HepG2 (cell line): ENCODE measurements around the gene RPS19. TPM values are rescaled to one million over a fixed set of nuclear protein-coding genes. Genes with fewer than 3 reads are reported as not detected.

Experiments
- ARID4A ChIP-seq: sonication (generic); formaldehyde crosslinking; IDR thresholded peaks from 2 replicates; pipeline ENCODE4 v1.5.0; 2020; ENCODE audit warnings: mild to moderate bottlenecking, missing genetic modification reagents, borderline replicate concordance
- BHLHE40 ChIP-seq: IDR thresholded peaks from 2 replicates; pipeline ENCODE4 v1.6.1; 2011; ENCODE audit warnings: low read length, improper control_type of control experiment
- BRF2 ChIP-seq: sonication (generic); formaldehyde crosslinking; IDR thresholded peaks from 2 replicates; pipeline ENCODE4 v1.8.1; 2022; ENCODE audit warnings: mild to moderate bottlenecking, missing genetic modification reagents
- CCAR2 ChIP-seq: fragments of 200-400 bp; formaldehyde crosslinking; optimal IDR thresholded peaks from 2 replicates; pipeline ENCODE3; 2018; ENCODE audit warnings: low read depth, mild to moderate bottlenecking, low read length, moderate library complexity
- DBP ChIP-seq: sonication (generic); formaldehyde crosslinking; IDR thresholded peaks from 2 replicates; pipeline ENCODE4 v1.4.0; 2020; ENCODE audit warnings: missing genetic modification reagents; ENCODE audit errors: not compliant biosample characterization
- GATA4 ChIP-seq: sonication (generic); IDR thresholded peaks from 2 replicates; pipeline ENCODE4 v1.6.1; 2016; ENCODE audit warnings: antibody characterized with exemption, low read depth, borderline replicate concordance
- IRX3 ChIP-seq: sonication (generic); formaldehyde crosslinking; IDR thresholded peaks from 2 replicates; pipeline ENCODE4 v1.8.1; 2023; ENCODE audit warnings: mild to moderate bottlenecking, low read depth, missing genetic modification reagents, borderline replicate concordance
- MTA3 ChIP-seq: sonication (generic); formaldehyde crosslinking; IDR thresholded peaks from 2 replicates; pipeline ENCODE4 v1.4.0; 2020; ENCODE audit warnings: missing genetic modification reagents
- PRDM15 ChIP-seq: sonication (generic); formaldehyde crosslinking; IDR thresholded peaks from 2 replicates; pipeline ENCODE4 v1.4.0; 2020; ENCODE audit warnings: missing genetic modification reagents
- REL ChIP-seq: sonication (generic); formaldehyde crosslinking; conservative IDR thresholded peaks from 2 replicates; pipeline ENCODE4 v1.8.0; 2022; ENCODE audit warnings: mild to moderate bottlenecking, missing genetic modification reagents, moderate library complexity
- RFXAP ChIP-seq: sonication (generic); formaldehyde crosslinking; IDR thresholded peaks from 2 replicates; pipeline ENCODE4 v1.4.0; 2020; ENCODE audit warnings: missing genetic modification reagents, borderline replicate concordance
- SMARCE1 ChIP-seq: fragments of 450-650 bp; IDR thresholded peaks from 2 replicates; pipeline ENCODE4 v1.6.1; 2017; ENCODE audit warnings: borderline replicate concordance
- SP2 ChIP-seq: sonication (generic); formaldehyde crosslinking; IDR thresholded peaks from 2 replicates; pipeline ENCODE4 v1.5.1; 2020; ENCODE audit warnings: mild to moderate bottlenecking, missing genetic modification reagents
- SRSF4 ChIP-seq: fragments of 200-400 bp; formaldehyde crosslinking; IDR thresholded peaks from one replicate; pipeline ENCODE4 v1.6.1; 2018; ENCODE audit warnings: mild to moderate bottlenecking, low read depth, low read length, moderate library complexity; ENCODE audit not compliant: poor library complexity, severe bottlenecking
- TEF ChIP-seq: sonication (generic); formaldehyde crosslinking; IDR thresholded peaks from 2 replicates; pipeline ENCODE4 v1.5.0; 2020; ENCODE audit warnings: missing genetic modification reagents
- ZFP1 ChIP-seq: IDR thresholded peaks from 2 replicates; pipeline ENCODE4 v1.6.1; 2016
- ZNF383 ChIP-seq: sonication (generic); formaldehyde crosslinking; IDR thresholded peaks from 2 replicates; pipeline ENCODE4 v1.4.0; 2020; ENCODE audit warnings: missing genetic modification reagents, mild to moderate bottlenecking, borderline replicate concordance
- ZNF616 ChIP-seq: sonication (generic); formaldehyde crosslinking; IDR thresholded peaks from 2 replicates; pipeline ENCODE4 v1.5.0; 2020; ENCODE audit warnings: low read depth, mild to moderate bottlenecking, missing genetic modification reagents
- polyA plus RNA-seq, 8 experiments: library from polyadenylated mRNA; depleted of rRNA in 3 of 8; stranded (reverse) in 7 of 8; unstranded in 1 of 8; fragments of >200 nt; fragmentation: Illumina TruSeq in 4 of 8; extraction: Trizol in 4 of 8; gene quantifications; 2 replicates each; pipeline versions ENCODE4 v1.2.1 to v1.2.3, GENCODE V29; 2011 to 2016; ENCODE audit warnings: low read depth in 4 of 8, missing spikeins in 1 of 8, mixed read lengths in 1 of 8; ENCODE audit not compliant: insufficient read depth in 1 of 8
- total RNA-seq, 5 experiments: library from RNA; depleted of rRNA; stranded (reverse); fragments of >200 nt; fragmentation: Illumina TruSeq; extraction: Trizol; gene quantifications; 2 replicates each; pipeline ENCODE4 v1.2.3, GENCODE V29; 2016; ENCODE audit warnings: low read depth in 1 of 5

The RPS19 gene
- total and polyA plus RNA-seq, 2 of the 13 experiments (the other 11 are each of a cell fraction or from before 2014, with no cell fraction given), result 1,983 to 4,758 TPM

GRCh38 chr19:41859618-41860418, at the start of gene RPS19 (continued):
- TF ChIP-seq ARID4A (CRISPR knock-in tag), result peak; percentile 90; the same call in 1 of the 2 replicates
- no peak for TF ChIP-seq ZNF383 (CRISPR knock-in tag)
- TF ChIP-seq ZNF616 (CRISPR knock-in tag), result 0 out of 2 replicates have a peak, but pooled peaks have one; percentile 6
- TF ChIP-seq RFXAP (CRISPR knock-in tag), result peak; percentile 9; the same call in 1 of the 2 replicates
- no peak for TF ChIP-seq GATA4
- peak; percentile 42; the same call in 1 of the 2 replicates for TF ChIP-seq ZFP1 (CRISPR knock-in tag)
- no peak for TF ChIP-seq IRX3 (CRISPR knock-in tag)
- TF ChIP-seq BRF2 (CRISPR knock-in tag), result peak; percentile 63; the same call in 1 of the 2 replicates
- no peak for TF ChIP-seq MTA3 (CRISPR knock-in tag)
- peak; percentile 55 for TF ChIP-seq DBP (CRISPR knock-in tag)
- TF ChIP-seq TEF, result no peak; the same call in 1 of the 2 replicates
- TF ChIP-seq REL, result no peak
- TF ChIP-seq PRDM15 (CRISPR knock-in tag), result 0 out of 2 replicates have a peak, but pooled peaks have one; percentile 23
- no peak for TF ChIP-seq BHLHE40
- TF ChIP-seq SMARCE1, result no peak
- TF ChIP-seq CCAR2, result no peak
- TF ChIP-seq SRSF4, result no peak
- peak; percentile 86 for TF ChIP-seq SP2 (CRISPR knock-in tag)
